ENCODE measurements around the gene MSX2.

The MSX2 gene

GRCh38 chr5:174777583-174777982 is 53.2 kb downstream of the MSX2 start:
- Mint-ChIP-seq H3K36me3 (ENCODE audit: low read depth) (no peaks in the 10 kb centered on the region), H3K9me3 (peaks cover 6% of the 10 kb centered on the region), H3K4me3 (no peak overlapping the region), H3K27ac (no peak overlapping the region), H3K4me1 (no peaks in the 10 kb centered on the region), H3K27me3 (ENCODE audit: low read depth) (peaks cover 13% of the 10 kb centered on the region)
- no peak for TF ChIP-seq CTCF (IDR thresholded peaks at IDR 0.05; ENCODE audit: unreplicated experiment in 3 of 3)

Measured in nephron (organoid).